Epithelial cell of umbilical artery (primary cell): Measurements from ENCODE around the gene USB1. TPM values are rescaled to one million over a fixed set of nuclear protein-coding genes. Genes with fewer than 3 reads are reported as not detected.

Source experiments
- total RNA-seq: library from RNA; depleted of rRNA; stranded (reverse); fragments of >200 nt; gene quantifications from 2 replicates; pipeline ENCODE4 v1.2.3, GENCODE V29; 2014

USB1 gene
- total RNA-seq: 41.6 and 69.3 TPM in 2 replicates

GRCh38 chr16:58000706-58001676, at the start of gene USB1:
Gene USB1, plus strand, starts transcription at chr16:58001407. Its CDS starts 77 bp downstream, at chr16:58001484.

GRCh38 chr16:57970970-57971369, 30.2 kb upstream of the USB1 start, which contains the start of gene CNGB1:
Gene CNGB1, minus strand, starts transcription at chr16:57971128. Its CDS starts 3,842 bp downstream, at chr16:57967286.

GRCh38 chr16:57999971-58000705, 1.1 kb upstream of the USB1 start, which contains the start of gene ZNF319:
Gene ZNF319, minus strand, starts transcription at chr16:58000672. Its CDS starts 2,407 bp downstream, at chr16:57998265.

GRCh38 chr16:58025351-58026138, 24.3 kb downstream of the USB1 start, which contains the start of gene MMP15:
Gene MMP15, plus strand, starts transcription at chr16:58025754. Its CDS starts 597 bp downstream, at chr16:58026351.

Other genes starting within 250 kb of the USB1 start
- gene KIFC3, start 198.9 kb upstream of the USB1 start, total RNA-seq: 43.5 and 45.8 TPM in 2 replicates
- gene CNGB1, start 30.3 kb upstream of the USB1 start, total RNA-seq: not detected in 2 replicates
- gene ZNF319, start 735 bp upstream of the USB1 start, total RNA-seq: 1.3 and 1.7 TPM in 2 replicates
- gene MMP15, start 24.3 kb downstream of the USB1 start, total RNA-seq: 4.4 and 4.9 TPM in 2 replicates
- 45.8 and 67.0 TPM in 2 replicates for gene CFAP20, start 128.0 kb downstream of the USB1 start, total RNA-seq
- 29.8 and 33.1 TPM in 2 replicates for gene CSNK2A2, start 196.7 kb downstream of the USB1 start, total RNA-seq